ENCODE measurements around the gene ADM2.

- TF ChIP-seq CTCF (IDR thresholded peaks at IDR 0.05) = no peak
- TF ChIP-seq EP300 (IDR thresholded peaks at IDR 0.05) = no peak
Observed at GRCh38 chr22:50441428-50441993, 39.8 kb upstream of the ADM2 start.

Data from upper lobe of left lung (tissue), 4 donors.